Measurements from ENCODE around the gene CTSE. TPM values are rescaled to one million over a fixed set of nuclear protein-coding genes. Genes with fewer than 3 reads are reported as not detected.

Gene CTSE
- total RNA-seq, 2 experiments from 2014 or later: not detected

GRCh38 chr1:205965036-205965884 lies 58.4 kb downstream of the CTSE start:
- Mint-ChIP-seq H3K27ac (no peak overlapping the region), H3K36me3 (no peaks in the 10 kb centered on the region), H3K4me3 (no peak overlapping the region)

GRCh38 chr1:205963352-205964155 lies 60.1 kb downstream of the CTSE start:
- DNase-seq: no peak
- Mint-ChIP-seq H3K27ac (no peak overlapping the region), H3K27me3 (peaks cover 21% of the 10 kb centered on the region)

More at GRCh38 chr1:205965036-205965884, 58.4 kb downstream of the CTSE start:
- Mint-ChIP-seq H3K9me3 (no peaks in the 10 kb centered on the region), H3K4me1 (peaks cover 8% of the 10 kb centered on the region), H3K27me3 (peaks cover 9% of the 10 kb centered on the region)
- no peak for DNase-seq

GRCh38 chr1:205962821-205963221 lies 60.9 kb downstream of the CTSE start:
- no peaks in the 10 kb centered on the region for H3K36me3 Mint-ChIP-seq
- peaks cover 21% of the 10 kb centered on the region for H3K27me3 Mint-ChIP-seq
- no peak overlapping the region for H3K27ac Mint-ChIP-seq

More at GRCh38 chr1:205963352-205964155, 60.1 kb downstream of the CTSE start:
- H3K4me1 Mint-ChIP-seq: peaks cover 8% of the 10 kb centered on the region
- no peaks in the 10 kb centered on the region for H3K9me3 Mint-ChIP-seq
- H3K4me3 Mint-ChIP-seq: no peak overlapping the region
- H3K36me3 Mint-ChIP-seq: no peaks in the 10 kb centered on the region

GRCh38 chr1:205961991-205962820 lies 61.5 kb downstream of the CTSE start:
- H3K27me3 Mint-ChIP-seq: peaks cover 21% of the 10 kb centered on the region
- no peaks in the 10 kb centered on the region for H3K36me3 Mint-ChIP-seq
- H3K9me3 Mint-ChIP-seq: no peaks in the 10 kb centered on the region
- DNase-seq: no peak
- no peak overlapping the region for H3K27ac Mint-ChIP-seq
- peaks cover 8% of the 10 kb centered on the region for H3K4me1 Mint-ChIP-seq
- H3K4me3 Mint-ChIP-seq: no peak overlapping the region

More at GRCh38 chr1:205962821-205963221, 60.9 kb downstream of the CTSE start:
- no peak overlapping the region for H3K4me3 Mint-ChIP-seq
- H3K4me1 Mint-ChIP-seq: peaks cover 8% of the 10 kb centered on the region
- H3K9me3 Mint-ChIP-seq: no peaks in the 10 kb centered on the region
- DNase-seq: no peak

GRCh38 chr1:205961405-205961804 lies 62.3 kb downstream of the CTSE start:
- Mint-ChIP-seq H3K9me3 (no peaks in the 10 kb centered on the region), H3K36me3 (no peaks in the 10 kb centered on the region), H3K4me1 (peaks cover 8% of the 10 kb centered on the region), H3K27me3 (peaks cover 21% of the 10 kb centered on the region), H3K4me3 (no peak overlapping the region), H3K27ac (peak overlapping the region; percentile 14)
- peak; percentile 12 for DNase-seq

- Mint-ChIP-seq H3K36me3 (no peaks in the 10 kb centered on the region), H3K27me3 (peaks cover 28% of the 10 kb centered on the region), H3K4me1 (peaks cover 8% of the 10 kb centered on the region), H3K4me3 (no peak overlapping the region), H3K27ac (no peak overlapping the region), H3K9me3 (no peaks in the 10 kb centered on the region)
- DNase-seq: no peak
Observed at GRCh38 chr1:205959789-205960188, 63.9 kb downstream of the CTSE start.

Other genes with a start within 250 kb of the CTSE start
- gene RAB29, start 248.4 kb downstream of the CTSE start, total RNA-seq: 10 to 100 TPM; 31.0 to 31.7 TPM
- gene SLC41A1, start 210.7 kb downstream of the CTSE start, total RNA-seq: 10 to 100 TPM; 31.5 to 31.6 TPM
- gene PM20D1, start 173.8 kb downstream of the CTSE start, total RNA-seq: under 1 TPM; 0.20 to 0.25 TPM
- gene SLC26A9, start 80.4 kb downstream of the CTSE start, total RNA-seq: not detected
- gene RAB7B, start 20.5 kb downstream of the CTSE start, total RNA-seq: not detected
- not detected for gene RHEX, start 29.3 kb upstream of the CTSE start, total RNA-seq
- not detected for gene AVPR1B, start 93.5 kb upstream of the CTSE start, total RNA-seq
- gene FAM72A, start 178.9 kb upstream of the CTSE start, total RNA-seq: 10 to 100 TPM; 23.6 to 29.9 TPM
- 10 to 100 TPM; 40.7 to 40.8 TPM for gene SRGAP2, start 179.6 kb upstream of the CTSE start, total RNA-seq

Measured in activated naive CD8-positive, alpha-beta T cell treated with anti-CD3 and anti-CD28 coated beads for 36 hours (primary cell).